Trophoblast cell (in vitro differentiated cells and primary cell): ENCODE results near the gene DEPP1.
A peak's percentile ranks its signal among the peaks of the same experiment; 100 is the strongest.

Experiments
- DNase-seq, 2 donors: peaks; one replicate each; pipeline ENCODE4 v3.0.0-alpha.2; 2016
- H2AFZ ChIP-seq: 2 replicates; pipeline ENCODE4 v1.6.1; 2013; ENCODE audit warnings: low read length, moderate library complexity, mild to moderate bottlenecking; ENCODE audit not compliant: insufficient read depth, poor library complexity
- H2AK5ac ChIP-seq: 2 replicates; pipeline ENCODE4 v1.6.1; 2013; ENCODE audit warnings: mild to moderate bottlenecking, low read length
- H2BK120ac ChIP-seq: 2 replicates; pipeline ENCODE4 v1.6.1; 2013; ENCODE audit warnings: low read length, mild to moderate bottlenecking, moderate library complexity; ENCODE audit not compliant: insufficient read depth, poor library complexity
- H2BK12ac ChIP-seq: 2 replicates; pipeline ENCODE4 v1.6.1; 2013; ENCODE audit warnings: mild to moderate bottlenecking, low read length, moderate library complexity
- H2BK5ac ChIP-seq: 2 replicates; pipeline ENCODE4 v1.6.1; 2013; ENCODE audit warnings: low read length, low read depth, moderate library complexity, mild to moderate bottlenecking; ENCODE audit not compliant: poor library complexity
- H3K14ac ChIP-seq: 2 replicates; pipeline ENCODE4 v1.6.1; 2013; ENCODE audit warnings: mild to moderate bottlenecking, low read length
- H3K18ac ChIP-seq: 2 replicates; pipeline ENCODE4 v1.6.1; 2013; ENCODE audit warnings: mild to moderate bottlenecking, low read length
- H3K23ac ChIP-seq: 2 replicates; pipeline ENCODE4 v1.6.1; 2013; ENCODE audit warnings: low read length
- H3K27ac ChIP-seq: 2 replicates; pipeline ENCODE4 v1.5.1; 2013; ENCODE audit warnings: low read depth, mild to moderate bottlenecking, inconsistent platforms, low read length, moderate library complexity
- H3K27me3 ChIP-seq: 2 replicates; pipeline ENCODE4 v1.6.1; 2013; ENCODE audit warnings: inconsistent platforms, mild to moderate bottlenecking, low read length, moderate library complexity; ENCODE audit not compliant: insufficient read depth
- H3K36me3 ChIP-seq, 2 experiments: 1 replicate in 1 of 2; 2 replicates in 1 of 2; pipeline ENCODE4 v1.6.1; 2013; ENCODE audit warnings: low read length in 2 of 2, mild to moderate bottlenecking in 2 of 2, moderate library complexity in 1 of 2; ENCODE audit not compliant: insufficient read depth in 2 of 2, control insufficient read depth in 1 of 2
- H3K4ac ChIP-seq: 2 replicates; pipeline ENCODE4 v1.6.1; 2013; ENCODE audit warnings: low read depth, mild to moderate bottlenecking, low read length, moderate library complexity
- H3K4me1 ChIP-seq, 2 experiments: 1 replicate in 1 of 2; 2 replicates in 1 of 2; pipeline ENCODE4 v1.6.1; 2013; ENCODE audit warnings: low read length in 2 of 2, mild to moderate bottlenecking in 2 of 2, moderate library complexity in 1 of 2; ENCODE audit not compliant: insufficient read depth in 2 of 2, control insufficient read depth in 1 of 2
- H3K4me2 ChIP-seq: 2 replicates; pipeline ENCODE4 v1.6.1; 2013; ENCODE audit warnings: inconsistent platforms, mild to moderate bottlenecking, low read length, moderate library complexity
- H3K4me3 ChIP-seq: 2 replicates; pipeline ENCODE4 v1.5.1; 2013; ENCODE audit warnings: mild to moderate bottlenecking, low read depth, low read length, inconsistent platforms
- H3K79me1 ChIP-seq: one replicate; pipeline ENCODE4 v1.6.1; 2013; ENCODE audit warnings: low read length
- H3K79me2 ChIP-seq: 2 replicates; pipeline ENCODE4 v1.6.1; 2013; ENCODE audit warnings: low read length, mild to moderate bottlenecking; ENCODE audit not compliant: control insufficient read depth, insufficient read depth, poor library complexity
- H3K9ac ChIP-seq: 2 replicates; pipeline ENCODE4 v1.6.1; 2013; ENCODE audit warnings: mild to moderate bottlenecking, low read length
- H3K9me3 ChIP-seq: 2 replicates; pipeline ENCODE4 v1.6.1; 2013; ENCODE audit warnings: low read depth, mild to moderate bottlenecking, control low read depth, inconsistent platforms, low read length; ENCODE audit not compliant: insufficient read depth
- H4K12ac ChIP-seq: 2 replicates; pipeline ENCODE4 v1.6.1; 2013; ENCODE audit warnings: low read depth, mild to moderate bottlenecking, low read length, moderate library complexity
- H4K8ac ChIP-seq: 2 replicates; pipeline ENCODE4 v1.6.1; 2013; ENCODE audit warnings: low read depth, mild to moderate bottlenecking, low read length, moderate library complexity
- H4K91ac ChIP-seq: one replicate; pipeline ENCODE4 v1.6.1; 2013; ENCODE audit warnings: low read depth, mild to moderate bottlenecking, low read length, moderate library complexity
- WGBS: extraction: QIAGEN DNeasy Blood & Tissue Kit; methylation state at CpG from one replicate; pipeline ENCODE4 v1.1.7; 2013; ENCODE audit warnings: missing lambda C conversion rate; ENCODE audit not compliant: insufficient read length, insufficient coverage; ENCODE audit errors: extremely low coverage; 5-methylcytosine and 5-hydroxymethylcytosine counted together

The DEPP1 gene

DNA sequence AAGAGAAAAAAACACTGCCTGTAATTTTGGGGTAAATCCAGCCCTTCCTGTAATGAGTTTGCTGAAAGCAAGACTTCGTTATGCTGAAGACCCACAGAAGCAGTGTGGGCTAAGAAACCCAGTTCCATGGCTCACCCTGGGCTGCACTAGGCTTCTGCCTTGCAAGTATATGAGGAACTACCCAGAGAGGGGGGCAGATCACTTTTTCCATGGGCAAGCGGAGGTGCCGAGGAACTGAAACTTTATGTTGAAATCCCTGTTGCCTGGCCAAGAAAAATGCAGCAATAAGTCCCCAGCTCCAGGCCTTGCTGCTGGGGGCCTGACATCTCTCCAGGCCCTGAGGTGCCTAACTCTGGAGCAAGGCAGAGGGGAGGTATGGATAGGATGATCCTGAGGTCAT is 10.5 kb downstream of the DEPP1 start:
- H4K8ac ChIP-seq = no peak overlapping the region
- H3K4ac ChIP-seq = no peak overlapping the region
- H3K4me2 ChIP-seq = no peak overlapping the region
- H3K9ac ChIP-seq = no peak overlapping the region
- H3K4me3 ChIP-seq = no peak overlapping the region
- H4K91ac ChIP-seq = no peak overlapping the region
- no peak overlapping the region for H4K12ac ChIP-seq
- H3K36me3 ChIP-seq = peaks cover 24 to 31% of the 10 kb centered on the region in 2 experiments
- no peak overlapping the region for H3K14ac ChIP-seq
- H2BK120ac ChIP-seq = no peak overlapping the region
- H2AFZ ChIP-seq = no peak overlapping the region
- DNase-seq = peak in 1 of 2 donors; percentile 43
- H3K9me3 ChIP-seq = peaks cover 2% of the 10 kb centered on the region
- H3K79me2 ChIP-seq = peaks cover 4% of the 10 kb centered on the region
- H3K79me1 ChIP-seq = peaks cover 15% of the 10 kb centered on the region
- H2BK5ac ChIP-seq = no peak overlapping the region
- H2BK12ac ChIP-seq = no peak overlapping the region
- no peak overlapping the region for H3K23ac ChIP-seq
- WGBS = no CpG with 5 or more reads among the region's 3 CpGs
- no peak overlapping the region for H3K27ac ChIP-seq
- H3K18ac ChIP-seq = no peak overlapping the region
- no peak overlapping the region for H2AK5ac ChIP-seq
- no peaks in the 10 kb centered on the region for H3K27me3 ChIP-seq
- H3K4me1 ChIP-seq = peaks cover 32 to 41% of the 10 kb centered on the region in 2 experiments

DNA sequence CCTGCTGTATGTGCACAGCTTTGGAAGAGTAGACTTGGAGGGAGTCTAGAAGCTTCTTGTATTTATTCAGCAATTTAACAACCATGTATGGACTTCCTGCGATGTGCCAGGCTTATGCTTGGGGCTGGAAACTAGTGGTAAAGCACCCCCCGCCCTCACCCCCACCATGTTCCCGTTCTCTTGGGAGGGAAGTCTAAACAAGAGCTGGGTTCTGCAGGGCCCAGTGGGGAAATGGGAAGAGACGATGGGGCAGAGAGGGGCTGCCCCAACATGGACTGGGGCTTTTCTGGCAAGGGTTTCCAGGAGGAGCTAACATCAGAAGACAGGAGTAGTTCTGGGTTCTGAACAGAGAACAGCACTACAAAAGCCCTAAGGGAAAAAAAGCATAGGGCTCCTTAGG is 11.0 kb downstream of the DEPP1 start:
- no CpG with 5 or more reads among the region's 4 CpGs for WGBS
- Histone ChIP-seq H3K79me2 (peaks cover 4% of the 10 kb centered on the region), H3K18ac (no peak overlapping the region), H3K23ac (no peak overlapping the region), H2BK12ac (no peak overlapping the region), H2AK5ac (no peak overlapping the region), H2BK5ac (peak overlapping the region; percentile 23), H3K4ac (no peak overlapping the region), H2AFZ (no peak overlapping the region), H3K27me3 (no peaks in the 10 kb centered on the region), H3K4me3 (no peak overlapping the region), H3K36me3 (peaks cover 24 to 28% of the 10 kb centered on the region in 2 experiments), H3K9ac (no peak overlapping the region), H3K9me3 (peaks cover 2% of the 10 kb centered on the region), H4K8ac (no peak overlapping the region), H3K27ac (no peak overlapping the region), H2BK120ac (no peak overlapping the region), H4K12ac (no peak overlapping the region), H3K4me1 (peaks cover 33 to 40% of the 10 kb centered on the region in 2 experiments), H3K4me2 (no peak overlapping the region), H3K79me1 (peaks cover 15% of the 10 kb centered on the region), H3K14ac (no peak overlapping the region), H4K91ac (no peak overlapping the region)
- no peak for DNase-seq

DNA sequence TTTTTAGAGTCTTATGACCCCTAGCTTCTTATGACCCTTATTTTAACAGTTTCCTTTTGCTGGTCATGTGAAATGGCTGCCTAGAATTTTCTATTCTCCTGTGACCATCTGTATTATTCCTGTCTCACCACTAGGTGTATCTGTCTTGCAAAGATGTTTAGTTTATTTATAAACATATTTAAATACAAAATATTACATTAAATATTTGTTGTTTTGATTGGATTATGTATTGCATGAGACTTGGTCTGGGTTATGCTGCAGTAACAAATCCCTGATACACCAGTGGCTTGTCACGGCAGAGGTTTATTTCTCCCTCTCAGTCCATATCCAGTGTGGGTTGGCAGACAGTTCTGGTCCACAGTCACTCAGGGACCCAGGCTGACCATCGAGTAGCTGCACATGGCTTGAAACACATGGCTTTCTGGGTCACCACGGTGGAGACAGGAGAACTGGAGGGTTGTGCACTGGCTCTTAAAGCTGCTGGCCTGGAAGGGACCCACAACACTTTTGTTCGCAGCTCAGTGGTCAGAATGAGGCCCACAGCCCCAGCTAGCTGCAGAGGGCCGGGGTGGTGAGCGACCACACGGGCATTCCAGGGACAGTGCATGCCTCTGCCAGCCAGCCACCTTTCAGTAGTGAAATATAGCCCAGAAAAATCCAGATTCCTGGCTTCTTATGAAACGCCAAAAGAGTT is 11.6 kb downstream of the DEPP1 start:
- no CpG with 5 or more reads among the region's 8 CpGs for WGBS
- peaks cover 33 to 45% of the 10 kb centered on the region in 2 experiments for H3K4me1 ChIP-seq

DNA sequence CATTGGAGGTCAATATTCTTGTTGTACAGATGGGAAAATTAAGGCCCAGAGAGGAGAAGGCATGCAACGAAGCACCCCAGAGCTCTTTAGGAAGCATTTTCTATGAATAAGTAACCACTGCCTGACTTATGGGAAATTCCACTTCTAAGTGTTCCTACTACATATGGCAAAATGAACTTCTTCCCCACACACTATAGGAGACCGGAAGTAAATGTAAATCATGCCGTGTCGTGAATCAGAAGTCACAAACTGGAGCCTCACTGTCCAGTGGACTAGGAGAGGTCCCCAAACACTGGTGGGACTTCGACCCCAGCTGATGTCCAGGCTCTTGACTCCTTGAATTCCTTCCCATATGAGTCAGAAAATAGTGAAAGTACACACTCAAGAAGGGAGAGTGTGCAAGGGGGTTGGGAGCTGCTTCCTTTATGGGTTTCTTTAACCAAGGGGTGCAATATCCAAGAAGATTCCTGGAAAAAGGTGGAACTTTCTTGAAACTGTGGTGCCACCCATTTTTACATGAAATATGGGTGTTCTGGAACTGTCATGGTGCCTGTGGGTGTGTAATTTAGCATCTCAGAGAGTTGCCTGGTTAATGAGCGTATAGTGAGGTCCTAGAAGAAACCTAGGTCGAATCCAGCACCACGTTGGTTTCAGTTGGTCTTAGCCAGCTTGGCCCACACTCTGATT is 12.3 kb downstream of the DEPP1 start:
- peak in 1 of 2 donors; percentile 22 for DNase-seq
- Histone ChIP-seq H2BK120ac (no peak overlapping the region), H3K9me3 (peaks cover 2% of the 10 kb centered on the region), H3K14ac (no peak overlapping the region), H4K8ac (no peak overlapping the region), H3K4ac (no peak overlapping the region), H3K79me2 (peaks cover 4% of the 10 kb centered on the region), H2AK5ac (no peak overlapping the region), H3K23ac (no peak overlapping the region), H3K79me1 (peaks cover 15% of the 10 kb centered on the region), H4K91ac (no peak overlapping the region), H2AFZ (no peak overlapping the region), H3K27ac (no peak overlapping the region), H2BK5ac (no peak overlapping the region), H3K36me3 (peaks cover 17 to 21% of the 10 kb centered on the region in 2 experiments), H3K9ac (no peak overlapping the region), H3K4me3 (no peak overlapping the region), H3K18ac (no peak overlapping the region), H3K4me1 (peaks cover 36 to 49% of the 10 kb centered on the region in 2 experiments), H4K12ac (no peak overlapping the region), H3K4me2 (no peak overlapping the region), H3K27me3 (no peaks in the 10 kb centered on the region), H2BK12ac (peak overlapping the region; percentile 67)
- no CpG with 5 or more reads among the region's 8 CpGs for WGBS

More for the DNA sequence above, 11.6 kb downstream of the DEPP1 start:
- Histone ChIP-seq H3K4ac (peak overlapping the region; percentile 17), H2BK5ac (no peak overlapping the region), H3K4me2 (no peak overlapping the region), H3K27ac (no peak overlapping the region), H4K12ac (no peak overlapping the region), H4K91ac (peak overlapping the region; percentile 12), H2AFZ (peak overlapping the region; percentile 33), H3K9ac (no peak overlapping the region), H3K36me3 (peaks cover 24 to 28% of the 10 kb centered on the region in 2 experiments), H3K4me3 (no peak overlapping the region), H3K27me3 (no peaks in the 10 kb centered on the region), H4K8ac (no peak overlapping the region), H2BK12ac (no peak overlapping the region), H2BK120ac (no peak overlapping the region), H3K79me1 (peaks cover 15% of the 10 kb centered on the region), H3K18ac (peak overlapping the region; percentile 27), H3K9me3 (peaks cover 2% of the 10 kb centered on the region), H3K79me2 (peaks cover 4% of the 10 kb centered on the region), H2AK5ac (no peak overlapping the region), H3K14ac (peak overlapping the region; percentile 12), H3K23ac (no peak overlapping the region)
- no peak for DNase-seq
